HEK293T (cell line): ENCODE data around the gene SLC6A2.

Experiments used
- BHLHE40 ChIP-seq: fragments of 450-650 bp; IDR thresholded peaks from 2 replicates; pipeline ENCODE4 v1.6.1; 2016; ENCODE audit warnings: mild to moderate bottlenecking, moderate library complexity, borderline replicate concordance
- ELF4 ChIP-seq: fragments of 450-650 bp; IDR thresholded peaks from 2 replicates; pipeline ENCODE4 v1.6.1; 2017; ENCODE audit warnings: antibody characterized with exemption
- FOXA1 ChIP-seq: fragments of 450-650 bp; IDR thresholded peaks from 2 replicates; pipeline ENCODE4 v1.6.1; 2016; ENCODE audit warnings: mild to moderate bottlenecking
- FOXM1 ChIP-seq: fragments of 450-650 bp; IDR thresholded peaks from 2 replicates; pipeline ENCODE4 v1.6.1; 2017; ENCODE audit warnings: mild to moderate bottlenecking, borderline replicate concordance
- NFRKB ChIP-seq: fragments of 450-650 bp; IDR thresholded peaks from 2 replicates; pipeline ENCODE4 v1.6.1; 2016; ENCODE audit warnings: mild to moderate bottlenecking, moderate library complexity
- PKNOX1 ChIP-seq: fragments of 450-650 bp; IDR thresholded peaks from 2 replicates; pipeline ENCODE4 v1.6.1; 2016
- SP1 ChIP-seq: fragments of 450-650 bp; IDR thresholded peaks from 2 replicates; pipeline ENCODE4 v1.6.1; 2017
- SUZ12 ChIP-seq: fragments of 450-650 bp; IDR thresholded peaks from 2 replicates; pipeline ENCODE4 v1.6.1; 2016; ENCODE audit warnings: mild to moderate bottlenecking
- TARDBP ChIP-seq: fragments of 450-650 bp; IDR thresholded peaks from 2 replicates; pipeline ENCODE4 v1.6.1; 2016
- ZNF384 ChIP-seq: fragments of 450-650 bp; IDR thresholded peaks from 2 replicates; pipeline ENCODE4 v1.6.1; 2016

- no peak for TF ChIP-seq FOXA1
- TF ChIP-seq TARDBP, result no peak
- no peak for TF ChIP-seq SP1
- no peak for TF ChIP-seq FOXM1
- TF ChIP-seq ZNF384, result no peak
- TF ChIP-seq NFRKB, result no peak
- no peak for TF ChIP-seq BHLHE40
- TF ChIP-seq PKNOX1, result no peak
- no peak for TF ChIP-seq ELF4
- TF ChIP-seq SUZ12, result no peak
Observed at GRCh38 chr16:55632259-55632658, 23.5 kb upstream of the SLC6A2 start.
